GM18508 (cell line): ENCODE measurements around the gene PPP1R14D.

Experiments used
- ATAC-seq: cut with Tn5 transposase; IDR thresholded peaks from one replicate; pipeline ENCODE4 v1.9.1; 2021; ENCODE audit warnings: moderate number of reproducible peaks; ENCODE audit not compliant: insufficient read depth, unreplicated experiment

PPP1R14D gene

DNA sequence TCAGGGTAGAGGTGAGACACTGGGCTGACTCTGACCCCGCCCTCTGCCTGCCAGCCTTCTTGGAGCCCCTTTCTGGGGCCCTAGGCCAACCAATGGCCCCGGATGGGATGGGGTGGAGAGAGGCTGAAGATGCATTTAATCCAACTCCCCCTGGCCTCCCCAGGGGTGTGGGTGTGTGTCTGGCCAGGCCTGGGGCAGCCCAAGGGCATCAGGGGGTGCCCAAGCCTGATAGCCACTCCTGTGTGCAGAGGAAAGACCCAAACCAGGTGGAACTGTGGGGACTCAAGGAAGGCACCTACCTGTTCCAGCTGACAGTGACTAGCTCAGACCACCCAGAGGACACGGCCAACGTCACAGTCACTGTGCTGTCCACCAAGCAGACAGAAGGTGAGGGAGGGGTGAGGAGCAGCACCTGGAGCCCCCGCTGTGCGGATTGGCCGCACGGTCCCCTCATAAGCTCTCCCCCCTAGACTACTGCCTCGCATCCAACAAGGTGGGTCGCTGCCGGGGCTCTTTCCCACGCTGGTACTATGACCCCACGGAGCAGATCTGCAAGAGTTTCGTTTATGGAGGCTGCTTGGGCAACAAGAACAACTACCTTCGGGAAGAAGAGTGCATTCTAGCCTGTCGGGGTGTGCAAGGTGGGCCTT, 24.9 kb upstream of the PPP1R14D start:
- no peak for ATAC-seq

- ATAC-seq, result no peak
Measured at GRCh38 chr15:40852529-40852928, 24.0 kb upstream of the PPP1R14D start.

- ATAC-seq, result no peak
Measured at GRCh38 chr15:40850576-40851112, 22.1 kb upstream of the PPP1R14D start.

GRCh38 chr15:40847223-40847961, 18.9 kb upstream of the PPP1R14D start:
- no peak for ATAC-seq

- ATAC-seq, result no peak
Measured at GRCh38 chr15:40846841-40847222, 18.3 kb upstream of the PPP1R14D start.

DNA sequence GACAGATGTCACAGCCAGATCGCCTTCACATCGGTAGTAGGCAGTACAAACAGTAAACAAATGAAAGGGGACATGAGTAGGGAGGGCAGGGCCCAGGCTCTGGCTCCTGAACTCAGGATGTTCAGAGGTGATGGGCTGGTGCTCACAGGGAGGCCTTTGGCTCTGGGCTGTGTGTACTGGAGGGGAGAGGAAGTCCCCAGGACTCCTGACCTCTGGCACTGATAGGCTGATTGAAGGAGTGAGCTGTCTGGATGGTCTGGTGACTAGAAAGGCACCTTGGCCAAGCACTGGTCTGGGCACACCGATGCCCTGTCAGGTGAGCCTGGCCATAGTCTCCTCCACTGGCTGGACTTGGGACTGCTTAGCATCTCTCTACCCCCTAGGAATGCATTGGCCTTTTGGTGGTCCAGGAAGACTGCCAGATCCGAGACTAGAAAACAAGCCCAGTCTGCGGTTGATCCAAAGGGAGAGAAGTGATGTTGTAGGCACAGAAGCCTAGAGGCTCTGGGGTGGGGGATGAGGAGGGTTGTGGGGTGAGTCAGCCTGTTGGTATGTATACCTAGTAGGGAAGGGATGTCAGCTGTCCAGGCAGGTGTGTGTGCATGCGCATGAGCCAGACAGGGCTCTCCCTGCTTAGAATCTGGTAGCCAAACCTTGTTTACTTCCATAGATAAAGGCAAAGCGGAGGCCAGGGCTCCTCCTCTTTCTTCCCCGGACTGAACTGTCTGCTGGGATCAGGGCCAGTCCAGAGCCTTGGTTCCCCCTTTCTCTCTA, 17.2 kb upstream of the PPP1R14D start:
- ATAC-seq, result no peak

GRCh38 chr15:40845036-40845435, 16.5 kb upstream of the PPP1R14D start:
- ATAC-seq, result no peak

- no peak for ATAC-seq
Measured at GRCh38 chr15:40844696-40845030, 16.2 kb upstream of the PPP1R14D start.

DNA sequence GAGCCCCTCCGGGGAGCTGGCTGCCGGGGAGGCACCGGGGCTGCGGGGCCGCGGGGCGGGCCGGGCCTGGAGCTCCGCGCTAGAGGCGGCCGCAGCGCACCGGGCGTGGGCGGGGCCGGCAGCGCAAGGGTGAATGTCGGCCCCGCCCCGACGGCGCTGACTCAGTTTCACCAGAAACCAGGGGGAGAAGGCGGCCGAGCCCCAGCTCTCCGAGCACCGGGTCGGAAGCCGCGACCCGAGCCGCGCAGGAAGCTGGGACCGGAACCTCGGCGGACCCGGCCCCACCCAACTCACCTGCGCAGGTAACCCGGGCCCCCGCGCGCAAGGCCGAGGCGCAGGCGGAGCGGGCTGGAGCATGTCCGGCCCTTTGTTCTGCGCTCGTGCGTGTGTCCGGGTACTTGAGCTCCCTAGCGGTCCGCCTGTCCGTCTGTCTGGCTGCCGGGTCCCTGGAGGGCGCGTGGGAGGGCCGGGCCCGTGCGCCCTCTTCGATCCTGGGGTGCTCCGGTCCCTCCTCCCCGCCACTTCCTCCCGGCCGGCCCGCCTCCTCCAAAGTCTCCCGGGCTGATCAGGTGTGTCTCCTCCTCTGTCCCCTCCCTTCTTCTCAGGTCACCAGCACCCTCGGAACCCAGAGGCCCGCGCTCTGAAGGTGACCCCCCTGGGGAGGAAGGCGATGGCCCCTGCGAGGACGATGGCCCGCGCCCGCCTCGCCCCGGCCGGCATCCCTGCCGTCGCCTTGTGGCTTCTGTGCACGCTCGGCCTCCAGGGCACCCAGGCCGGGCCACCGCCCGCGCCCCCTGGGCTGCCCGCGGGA, 15.6 kb upstream of the PPP1R14D start, which contains the start of gene SPINT1:
Gene SPINT1, plus strand, starts transcription at position 164 of the 811 bp plus-strand sequence. Its CDS starts 507 bp downstream, at position 671.
- ATAC-seq, result no peak

- ATAC-seq, result no peak
Measured at GRCh38 chr15:40843261-40843884, 14.9 kb upstream of the PPP1R14D start.

DNA sequence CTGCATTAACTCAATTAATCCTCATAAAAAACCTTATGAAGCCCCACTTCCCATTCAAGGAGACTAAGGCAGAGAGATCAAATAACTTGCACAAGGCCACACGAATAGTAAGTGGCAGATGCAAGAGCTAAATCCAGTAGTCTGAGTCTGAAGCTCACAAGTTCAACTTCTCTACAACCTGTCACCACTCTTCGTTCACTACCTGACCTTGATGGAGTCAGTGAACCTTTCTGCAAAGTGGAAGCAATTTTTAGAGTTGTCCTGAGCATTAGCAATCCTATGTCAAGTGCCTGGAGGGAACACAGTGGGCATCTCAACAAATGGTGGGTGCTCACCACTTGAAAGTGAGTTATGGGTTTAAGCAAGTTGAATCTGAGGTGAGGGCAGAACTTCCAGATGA, 13.2 kb upstream of the PPP1R14D start:
- ATAC-seq, result no peak

- ATAC-seq, result no peak
Measured at GRCh38 chr15:40838756-40839155, 10.2 kb upstream of the PPP1R14D start.

DNA sequence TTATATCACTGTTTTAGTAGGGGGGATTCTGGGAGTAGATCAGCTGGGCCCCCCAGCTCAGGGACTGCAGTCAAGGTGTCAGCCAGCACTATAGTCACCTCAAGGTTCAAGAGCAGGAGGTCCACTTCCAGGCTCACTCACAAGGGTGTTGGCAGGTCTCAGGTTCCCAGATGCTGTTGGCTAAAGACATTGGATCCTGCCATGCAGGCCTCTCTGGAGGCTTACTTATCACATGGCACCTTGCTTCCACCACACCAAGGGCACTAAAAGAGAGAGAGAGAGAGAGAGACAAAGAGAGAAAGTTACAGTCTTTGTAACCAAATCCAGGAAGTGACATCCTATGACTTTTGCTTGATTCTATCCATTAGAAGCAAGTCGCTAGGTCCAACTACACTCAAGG, 7.5 kb upstream of the PPP1R14D start:
- no peak for ATAC-seq

GRCh38 chr15:40832903-40833302, 4.4 kb upstream of the PPP1R14D start:
- ATAC-seq, result no peak

- no peak for ATAC-seq
Measured at GRCh38 chr15:40831861-40832260, 3.4 kb upstream of the PPP1R14D start.

DNA sequence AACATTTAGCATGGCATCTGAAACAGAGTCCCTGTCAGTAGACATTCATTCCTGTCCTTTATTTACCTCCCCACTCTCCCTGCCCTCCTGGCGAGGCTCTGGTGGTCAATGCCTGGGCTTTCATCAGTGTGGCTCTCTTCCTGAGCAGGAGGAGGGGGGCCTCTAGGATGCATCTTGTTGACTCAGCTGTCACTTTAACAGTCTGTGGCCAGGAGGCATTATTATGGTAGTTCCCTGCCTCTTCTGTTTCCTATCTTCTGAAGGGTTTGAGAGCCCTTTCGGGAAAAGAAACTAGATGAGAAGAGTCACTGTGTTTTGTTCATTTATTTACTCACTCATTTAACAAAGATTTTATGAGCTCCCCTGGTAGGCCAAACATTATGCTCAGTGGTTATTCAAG, 2.4 kb upstream of the PPP1R14D start:
- ATAC-seq, result no peak

DNA sequence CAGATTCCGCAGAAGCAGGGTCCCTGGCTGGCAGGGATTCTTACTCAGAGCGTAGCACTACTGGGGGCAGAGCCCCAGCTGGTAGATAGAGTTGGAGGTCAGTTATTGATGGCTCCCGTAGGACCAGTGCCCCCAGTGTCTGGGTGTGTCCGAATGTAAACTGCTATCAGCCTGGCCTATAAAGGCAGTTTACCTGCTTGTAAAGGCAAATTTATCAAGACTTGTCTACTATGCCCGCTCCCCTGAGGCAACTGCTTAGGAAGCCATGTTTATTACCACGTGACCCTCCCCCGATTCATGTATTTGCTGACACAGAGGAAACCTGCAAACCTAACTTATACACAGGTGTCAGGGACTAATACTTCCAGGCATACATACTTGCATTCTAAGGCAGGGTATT, 607 bp upstream of the PPP1R14D start:
- no peak for ATAC-seq

- ATAC-seq, result no peak
Measured at GRCh38 chr15:40826423-40827075, 2.0 kb downstream of the PPP1R14D start.

GRCh38 chr15:40825661-40826422, 2.7 kb downstream of the PPP1R14D start:
- no peak for ATAC-seq
